ENCODE measurements around the gene SLC26A1.

SLC26A1 gene

DNA sequence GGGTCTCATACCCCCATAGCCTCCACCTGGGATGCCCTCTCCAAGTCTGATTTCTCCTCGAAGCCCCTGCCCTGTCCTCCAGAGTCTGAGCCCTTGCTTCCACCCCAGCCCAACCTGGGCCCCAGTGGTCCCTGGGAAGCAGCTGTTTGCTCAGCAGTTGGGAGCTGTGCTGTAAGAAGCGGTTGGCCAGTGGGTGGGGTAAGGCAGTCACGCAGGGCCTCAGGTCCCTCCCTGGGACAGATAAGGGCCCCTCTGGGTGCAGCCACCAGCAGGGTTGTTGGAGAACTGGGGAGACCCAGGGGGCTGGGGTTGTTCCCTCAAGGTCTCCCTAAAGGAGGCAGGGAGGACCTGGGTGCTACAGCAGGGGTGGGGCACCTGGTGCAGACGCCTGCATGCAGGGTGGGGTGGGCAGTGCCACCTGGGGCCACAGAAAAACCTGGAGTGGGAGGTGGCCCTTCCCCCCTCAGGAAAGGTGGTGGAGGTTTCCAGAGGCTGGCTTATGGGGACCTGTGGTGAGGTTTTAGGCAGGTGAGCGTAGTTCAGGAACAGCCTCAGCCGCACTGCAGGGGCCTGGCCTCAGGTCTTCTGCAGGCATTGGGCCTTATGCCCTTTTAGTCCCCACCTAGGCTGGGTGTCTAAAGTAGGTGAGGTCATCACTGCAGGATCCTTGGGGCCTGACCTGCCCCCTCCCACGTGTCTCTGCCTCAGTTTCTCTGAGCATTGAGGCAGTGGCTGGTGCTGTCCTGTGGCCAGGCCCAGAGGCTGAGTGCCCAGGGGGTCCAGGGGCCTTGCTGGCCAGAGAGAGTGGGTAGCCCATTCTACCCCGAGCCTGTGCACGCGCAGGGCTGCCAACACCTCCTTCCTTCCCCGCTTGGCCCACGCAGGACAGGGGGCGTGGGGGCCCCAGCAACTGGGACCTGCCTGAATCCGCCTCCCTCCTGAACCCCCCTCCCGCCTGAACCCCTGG is 3.1 kb upstream of the SLC26A1 start:
- no peak overlapping the region for H3K4me2 ChIP-seq (ENCODE audit: low read length)
- H3K14ac ChIP-seq (ENCODE audit: low read length) = no peak overlapping the region
- no peak overlapping the region for H3K4me3 ChIP-seq (ENCODE audit: low read depth, low read length)
- no peak overlapping the region for H3K27ac ChIP-seq (ENCODE audit: low read depth, low read length)
- no peak overlapping the region for H4K12ac ChIP-seq (ENCODE audit: low read depth, low read length)
- no peak overlapping the region for H2AK5ac ChIP-seq (ENCODE audit: low read length)
- H2BK5ac ChIP-seq (ENCODE audit: low read depth, low read length, poor library complexity) = no peak overlapping the region
- H3K23ac ChIP-seq (ENCODE audit: low read length) = no peak overlapping the region
- H3K79me2 ChIP-seq (ENCODE audit: control insufficient read depth, insufficient read depth, low read length, poor library complexity) = no peaks in the 10 kb centered on the region
- H3K9me3 ChIP-seq (ENCODE audit: insufficient read depth, low read depth, low read length) = peaks cover 7% of the 10 kb centered on the region
- H2AFZ ChIP-seq (ENCODE audit: insufficient read depth, low read length, poor library complexity) = no peak overlapping the region
- no peak for DNase-seq
- H3K9ac ChIP-seq (ENCODE audit: low read length) = no peak overlapping the region
- no peak overlapping the region for H4K91ac ChIP-seq (ENCODE audit: low read depth, low read length)
- no CpG with 5 or more reads among the region's 15 CpGs for WGBS (ENCODE audit: extremely low coverage, insufficient coverage, insufficient read length)
- no peak overlapping the region for H3K18ac ChIP-seq (ENCODE audit: low read length)
- no peak overlapping the region for H3K4ac ChIP-seq (ENCODE audit: low read depth, low read length)
- peaks cover 5 to 6% of the 10 kb centered on the region in 2 experiments for H3K4me1 ChIP-seq (ENCODE audit: control insufficient read depth in 1 of 2, insufficient read depth in 2 of 2, low read length in 2 of 2)
- H2BK12ac ChIP-seq (ENCODE audit: low read length) = no peak overlapping the region
- H3K27me3 ChIP-seq (ENCODE audit: insufficient read depth, low read length) = peaks cover 32% of the 10 kb centered on the region
- H3K79me1 ChIP-seq (ENCODE audit: low read length) = no peaks in the 10 kb centered on the region
- no peaks in the 10 kb centered on the region for H3K36me3 ChIP-seq (ENCODE audit: control insufficient read depth in 1 of 2, insufficient read depth in 2 of 2, low read length in 2 of 2)
- no peak overlapping the region for H2BK120ac ChIP-seq (ENCODE audit: insufficient read depth, low read length, poor library complexity)
- H4K8ac ChIP-seq (ENCODE audit: low read depth, low read length) = no peak overlapping the region

GRCh38 chr4:995311-996026 is 2.3 kb upstream of the SLC26A1 start:
- no peak overlapping the region for H3K18ac ChIP-seq (ENCODE audit: low read length)
- no peak overlapping the region for H2AFZ ChIP-seq (ENCODE audit: insufficient read depth, low read length, poor library complexity)
- no peak overlapping the region for H2BK12ac ChIP-seq (ENCODE audit: low read length)
- H3K9ac ChIP-seq (ENCODE audit: low read length) = no peak overlapping the region
- H4K91ac ChIP-seq (ENCODE audit: low read depth, low read length) = no peak overlapping the region
- no peak overlapping the region for H2BK120ac ChIP-seq (ENCODE audit: insufficient read depth, low read length, poor library complexity)
- no peak overlapping the region for H2AK5ac ChIP-seq (ENCODE audit: low read length)
- H3K79me2 ChIP-seq (ENCODE audit: control insufficient read depth, insufficient read depth, low read length, poor library complexity) = no peaks in the 10 kb centered on the region
- no peak overlapping the region for H3K27ac ChIP-seq (ENCODE audit: low read depth, low read length)
- H3K23ac ChIP-seq (ENCODE audit: low read length) = no peak overlapping the region
- no peak overlapping the region for H4K8ac ChIP-seq (ENCODE audit: low read depth, low read length)
- no peak overlapping the region for H3K4ac ChIP-seq (ENCODE audit: low read depth, low read length)
- H3K4me1 ChIP-seq (ENCODE audit: control insufficient read depth in 1 of 2, insufficient read depth in 2 of 2, low read length in 2 of 2) = peaks cover 5 to 6% of the 10 kb centered on the region in 2 experiments
- no peak overlapping the region for H3K4me3 ChIP-seq (ENCODE audit: low read depth, low read length)
- H3K4me2 ChIP-seq (ENCODE audit: low read length) = no peak overlapping the region
- H3K14ac ChIP-seq (ENCODE audit: low read length) = no peak overlapping the region
- H3K79me1 ChIP-seq (ENCODE audit: low read length) = no peaks in the 10 kb centered on the region
- no peak for DNase-seq
- peaks cover 28% of the 10 kb centered on the region for H3K27me3 ChIP-seq (ENCODE audit: insufficient read depth, low read length)
- H2BK5ac ChIP-seq (ENCODE audit: low read depth, low read length, poor library complexity) = no peak overlapping the region
- no peak overlapping the region for H4K12ac ChIP-seq (ENCODE audit: low read depth, low read length)
- H3K9me3 ChIP-seq (ENCODE audit: insufficient read depth, low read depth, low read length) = peaks cover 7% of the 10 kb centered on the region
- whole genome bisulfite sequencing (ENCODE audit: extremely low coverage, insufficient coverage, insufficient read length) = no CpG with 5 or more reads among the region's 23 CpGs
- no peaks in the 10 kb centered on the region for H3K36me3 ChIP-seq (ENCODE audit: control insufficient read depth in 1 of 2, insufficient read depth in 2 of 2, low read length in 2 of 2)

DNA sequence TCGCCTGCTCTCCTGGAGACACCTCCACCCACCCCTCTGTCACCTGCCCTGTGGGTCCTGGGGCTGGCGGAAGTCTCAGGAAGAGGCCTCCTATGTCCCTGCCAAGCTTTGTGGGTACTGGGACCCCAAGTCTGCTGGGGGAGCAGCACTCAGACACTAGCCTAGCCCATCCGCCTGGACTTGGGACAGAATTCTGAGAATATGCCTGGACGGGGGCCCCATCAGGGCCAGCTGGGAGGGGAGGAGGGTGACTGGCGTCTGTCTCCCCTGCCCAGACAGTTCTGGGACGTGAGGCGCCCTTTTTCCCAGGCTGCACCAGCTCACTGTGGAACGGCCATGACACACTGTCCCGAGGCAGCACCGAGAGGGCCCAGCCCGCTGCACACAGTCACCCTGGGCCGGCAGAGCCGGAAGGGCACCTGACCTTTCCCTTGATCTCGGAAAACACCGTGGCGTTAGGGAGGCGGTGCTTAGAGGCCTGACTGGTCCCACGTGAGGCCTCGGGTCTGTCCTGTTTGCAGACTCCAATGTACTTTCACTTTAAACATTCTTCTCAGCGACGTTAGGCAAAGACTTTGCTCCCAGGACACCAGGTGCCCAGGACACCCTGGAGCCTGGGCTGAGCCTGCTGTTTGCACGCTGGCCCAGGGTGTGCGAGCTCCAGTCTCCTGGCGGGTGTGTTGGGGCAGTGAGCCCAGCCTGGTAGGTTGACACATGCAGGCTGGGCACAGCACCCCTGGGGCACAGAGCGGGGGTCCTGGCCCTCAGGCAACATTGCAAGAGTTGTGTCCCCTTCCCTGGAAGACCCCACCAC is 700 bp downstream of the SLC26A1 start:
- no peaks in the 10 kb centered on the region for H3K79me2 ChIP-seq (ENCODE audit: control insufficient read depth, insufficient read depth, low read length, poor library complexity)
- H3K4me3 ChIP-seq (ENCODE audit: low read depth, low read length) = no peak overlapping the region
- H3K9ac ChIP-seq (ENCODE audit: low read length) = no peak overlapping the region
- no peak overlapping the region for H2BK5ac ChIP-seq (ENCODE audit: low read depth, low read length, poor library complexity)
- H4K12ac ChIP-seq (ENCODE audit: low read depth, low read length) = no peak overlapping the region
- no peak overlapping the region for H2BK120ac ChIP-seq (ENCODE audit: insufficient read depth, low read length, poor library complexity)
- H4K91ac ChIP-seq (ENCODE audit: low read depth, low read length) = peak overlapping the region; percentile 4
- H2AFZ ChIP-seq (ENCODE audit: insufficient read depth, low read length, poor library complexity) = no peak overlapping the region
- no peak overlapping the region for H3K4ac ChIP-seq (ENCODE audit: low read depth, low read length)
- no CpG with 5 or more reads among the region's 25 CpGs for WGBS (ENCODE audit: extremely low coverage, insufficient coverage, insufficient read length)
- H3K23ac ChIP-seq (ENCODE audit: low read length) = no peak overlapping the region
- H2AK5ac ChIP-seq (ENCODE audit: low read length) = no peak overlapping the region
- H3K36me3 ChIP-seq (ENCODE audit: control insufficient read depth in 1 of 2, insufficient read depth in 2 of 2, low read length in 2 of 2) = no peaks in the 10 kb centered on the region
- no peak overlapping the region for H3K4me2 ChIP-seq (ENCODE audit: low read length)
- no peaks in the 10 kb centered on the region for H3K79me1 ChIP-seq (ENCODE audit: low read length)
- no peak overlapping the region for H3K27ac ChIP-seq (ENCODE audit: low read depth, low read length)
- H2BK12ac ChIP-seq (ENCODE audit: low read length) = no peak overlapping the region
- peaks cover 2% of the 10 kb centered on the region for H3K9me3 ChIP-seq (ENCODE audit: insufficient read depth, low read depth, low read length)
- peaks cover 9% of the 10 kb centered on the region for H3K27me3 ChIP-seq (ENCODE audit: insufficient read depth, low read length)
- no peak overlapping the region for H4K8ac ChIP-seq (ENCODE audit: low read depth, low read length)
- no peak overlapping the region for H3K14ac ChIP-seq (ENCODE audit: low read length)
- peaks cover 5 to 8% of the 10 kb centered on the region in 2 experiments for H3K4me1 ChIP-seq (ENCODE audit: control insufficient read depth in 1 of 2, insufficient read depth in 2 of 2, low read length in 2 of 2)
- peak; percentile 87 to 88 for DNase-seq
- peak overlapping the region; percentile 13 for H3K18ac ChIP-seq (ENCODE audit: low read length)
